GM12875 (cell line): ENCODE data around the gene CIDEC.

ENCODE experiments used
- H3K4me3 ChIP-seq: one replicate; pipeline ENCODE4 v1.5.1; 2011; ENCODE audit warnings: low read depth, low read length, control low read depth
- TF ChIP-seq, protein P1 (sequence below): IDR thresholded peaks from 2 replicates; pipeline ENCODE4 v1.5.1; 2011; ENCODE audit warnings: low read depth, mild to moderate bottlenecking, control low read depth, inconsistent platforms, low read length, moderate library complexity, borderline replicate concordance; ENCODE audit not compliant: insufficient read depth

Gene CIDEC

DNA sequence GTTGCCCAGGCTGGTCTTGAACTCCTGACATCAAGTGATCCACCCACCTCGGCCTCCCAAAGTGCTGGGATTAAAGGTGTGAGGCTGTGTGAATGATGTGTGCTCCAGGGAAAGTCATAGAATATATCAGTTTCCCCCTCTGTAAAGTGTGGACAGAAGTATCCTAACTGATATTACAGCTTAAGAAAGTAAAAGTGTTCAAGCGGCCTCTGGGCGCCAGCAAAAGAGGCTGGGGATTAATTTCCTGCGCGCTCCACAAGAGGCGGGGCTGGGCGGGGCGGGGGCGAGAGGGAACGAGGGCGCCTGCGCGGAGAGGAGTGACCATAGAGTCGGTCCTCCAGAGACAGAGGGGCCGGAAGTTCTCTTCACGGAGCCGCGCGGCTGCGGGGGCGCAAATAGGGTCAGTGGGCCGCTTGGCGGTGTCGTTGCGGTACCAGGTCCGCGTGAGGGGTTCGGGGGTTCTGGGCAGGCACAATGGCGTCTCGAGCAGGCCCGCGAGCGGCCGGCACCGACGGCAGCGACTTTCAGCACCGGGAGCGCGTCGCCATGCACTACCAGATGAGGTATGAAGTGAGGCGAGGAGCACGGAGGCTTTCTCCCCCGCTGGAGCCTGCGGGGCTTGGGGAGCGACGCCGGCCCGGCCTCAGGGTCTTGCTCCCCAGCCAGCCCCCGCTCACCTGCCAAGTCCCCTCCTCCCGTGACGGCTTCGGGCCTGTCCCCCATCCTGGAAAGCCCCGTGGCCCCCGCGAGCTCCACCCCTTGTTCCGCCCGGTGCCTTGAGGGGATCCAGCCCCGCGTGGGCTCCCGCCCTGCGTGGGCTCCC lies 10.4 kb upstream of the CIDEC start, which contains the start of gene JAGN1:
Gene JAGN1 (plus strand): TSS at position 362 of the 823 bp plus-strand sequence. CDS start 113 bp downstream, at position 475.
- TF ChIP-seq, protein P1, sequence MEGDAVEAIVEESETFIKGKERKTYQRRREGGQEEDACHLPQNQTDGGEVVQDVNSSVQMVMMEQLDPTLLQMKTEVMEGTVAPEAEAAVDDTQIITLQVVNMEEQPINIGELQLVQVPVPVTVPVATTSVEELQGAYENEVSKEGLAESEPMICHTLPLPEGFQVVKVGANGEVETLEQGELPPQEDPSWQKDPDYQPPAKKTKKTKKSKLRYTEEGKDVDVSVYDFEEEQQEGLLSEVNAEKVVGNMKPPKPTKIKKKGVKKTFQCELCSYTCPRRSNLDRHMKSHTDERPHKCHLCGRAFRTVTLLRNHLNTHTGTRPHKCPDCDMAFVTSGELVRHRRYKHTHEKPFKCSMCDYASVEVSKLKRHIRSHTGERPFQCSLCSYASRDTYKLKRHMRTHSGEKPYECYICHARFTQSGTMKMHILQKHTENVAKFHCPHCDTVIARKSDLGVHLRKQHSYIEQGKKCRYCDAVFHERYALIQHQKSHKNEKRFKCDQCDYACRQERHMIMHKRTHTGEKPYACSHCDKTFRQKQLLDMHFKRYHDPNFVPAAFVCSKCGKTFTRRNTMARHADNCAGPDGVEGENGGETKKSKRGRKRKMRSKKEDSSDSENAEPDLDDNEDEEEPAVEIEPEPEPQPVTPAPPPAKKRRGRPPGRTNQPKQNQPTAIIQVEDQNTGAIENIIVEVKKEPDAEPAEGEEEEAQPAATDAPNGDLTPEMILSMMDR: no peak

DNA sequence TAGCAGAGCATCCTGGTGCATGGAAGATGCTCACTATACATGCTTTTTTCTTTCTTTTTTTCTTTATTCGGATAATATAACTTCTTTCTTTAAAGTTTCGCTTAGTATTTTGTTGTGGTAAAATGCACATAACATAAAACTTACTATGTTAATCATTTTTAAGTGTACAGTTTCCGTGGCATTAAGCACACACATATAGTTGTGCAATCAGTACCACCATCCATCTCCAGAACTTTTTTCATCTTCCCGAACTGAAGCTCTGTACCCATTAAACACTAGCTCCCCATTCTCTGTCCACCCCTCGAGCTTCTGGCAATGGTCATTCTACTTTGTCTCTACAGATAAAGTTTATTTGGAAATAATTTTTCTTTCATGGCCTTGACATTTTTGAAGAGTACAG lies 9.4 kb upstream of the CIDEC start:
- H3K4me3 ChIP-seq: no peak overlapping the region
- TF ChIP-seq, protein P1: no peak

More for the DNA sequence above, 10.4 kb upstream of the CIDEC start, which contains the start of gene JAGN1:
- peak within 1 kb of the TSS; percentile 98 for H3K4me3 ChIP-seq

DNA sequence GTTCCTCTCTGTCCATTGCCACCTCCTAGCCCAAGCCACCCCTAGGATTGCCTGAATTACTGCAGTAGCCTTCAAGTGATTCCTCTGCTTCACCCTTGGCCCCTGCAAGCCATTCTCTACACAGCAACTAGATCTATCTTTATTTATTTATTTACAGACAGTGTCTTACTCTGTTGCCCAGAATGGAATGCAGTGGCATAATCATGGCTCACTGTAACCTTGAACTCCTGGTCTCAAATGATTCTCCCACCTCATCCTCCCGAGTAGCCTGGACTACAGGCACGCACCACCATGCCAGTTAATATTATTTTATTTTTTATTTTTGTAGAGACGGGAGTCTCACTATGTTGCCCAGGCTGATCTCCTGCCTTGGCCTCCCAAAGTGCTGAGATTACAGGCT lies 8.5 kb upstream of the CIDEC start:
- TF ChIP-seq, protein P1: no peak
- H3K4me3 ChIP-seq: no peak overlapping the region

DNA sequence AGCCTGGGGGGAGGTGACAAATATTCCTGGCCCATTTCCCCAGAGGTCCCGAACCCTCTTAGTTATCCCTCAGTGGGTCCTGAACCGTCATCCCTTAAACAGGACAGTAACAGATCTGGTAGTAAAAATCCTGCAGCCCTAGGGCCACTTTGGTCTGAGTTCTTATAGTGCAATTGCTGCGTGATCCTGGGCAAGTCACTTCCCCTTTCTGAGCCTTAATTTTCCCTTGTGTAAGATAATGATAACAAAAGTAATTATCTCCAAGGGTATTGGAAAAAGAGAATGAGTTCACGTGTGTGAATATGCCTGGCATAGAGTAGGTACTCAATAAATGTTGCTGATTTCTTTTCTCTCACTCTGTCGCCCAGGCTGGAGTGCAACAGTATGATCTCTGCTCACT lies 7.4 kb upstream of the CIDEC start:
- TF ChIP-seq, protein P1: no peak

DNA sequence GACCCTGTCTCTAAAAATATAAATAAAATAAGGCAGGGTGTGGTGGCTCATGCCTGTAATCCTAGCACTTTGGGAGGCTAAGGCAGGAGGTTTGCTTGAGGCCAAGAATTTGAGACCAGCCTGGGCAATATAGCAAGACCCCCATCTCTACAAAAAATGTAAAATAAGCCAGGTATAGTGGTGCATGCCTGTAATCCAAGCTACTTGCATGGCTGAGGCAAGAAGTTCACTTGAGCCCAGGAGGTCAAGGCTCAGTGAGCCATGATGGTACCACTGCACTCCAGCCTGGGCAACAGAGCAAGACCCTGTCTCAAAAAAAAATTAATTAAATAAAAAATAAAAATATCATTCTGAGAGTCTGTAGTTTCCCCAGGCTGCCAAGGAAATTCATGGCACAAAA lies 6.3 kb upstream of the CIDEC start:
- no peak overlapping the region for H3K4me3 ChIP-seq
- TF ChIP-seq, protein P1: no peak

More for the DNA sequence above, 7.4 kb upstream of the CIDEC start:
- no peak overlapping the region for H3K4me3 ChIP-seq

DNA sequence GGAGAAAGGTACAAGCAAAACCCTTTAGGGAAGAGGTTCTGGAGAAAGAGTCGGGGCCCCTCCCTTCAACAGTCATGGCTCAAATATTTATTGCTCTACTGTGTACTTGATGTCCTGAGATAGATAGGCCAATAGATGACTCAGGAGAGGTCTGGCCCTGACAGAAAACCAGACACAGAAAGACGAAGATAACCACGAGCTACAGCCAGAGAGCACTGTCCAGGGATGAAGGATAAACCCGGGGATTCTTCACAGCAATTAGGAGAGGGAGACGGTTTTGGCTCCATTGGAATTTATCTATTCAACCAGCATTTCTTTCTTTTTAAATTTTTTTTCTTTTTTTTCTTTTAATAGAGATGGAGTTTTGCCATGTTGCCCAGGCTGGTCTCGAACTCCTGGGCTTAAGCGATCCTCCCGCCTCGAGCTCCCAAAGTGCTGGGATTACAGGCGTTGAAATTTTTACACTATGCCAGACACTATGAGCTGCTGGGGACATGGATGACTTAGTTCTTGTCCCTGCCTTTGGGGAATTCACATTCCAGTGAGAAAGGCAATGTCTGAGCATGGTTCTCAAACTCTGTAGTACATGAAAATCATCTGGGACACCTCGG lies 4.6 kb upstream of the CIDEC start:
- H3K4me3 ChIP-seq: no peak overlapping the region
- TF ChIP-seq, protein P1: no peak
